ENCODE results near the gene BRD9. TPM values are rescaled to one million over a fixed set of nuclear protein-coding genes. Genes with fewer than 3 reads are reported as not detected.

The BRD9 gene
- total and polyA plus RNA-seq, 2 experiments from 2014 or later, result 18.2 to 30.6 TPM

DNA sequence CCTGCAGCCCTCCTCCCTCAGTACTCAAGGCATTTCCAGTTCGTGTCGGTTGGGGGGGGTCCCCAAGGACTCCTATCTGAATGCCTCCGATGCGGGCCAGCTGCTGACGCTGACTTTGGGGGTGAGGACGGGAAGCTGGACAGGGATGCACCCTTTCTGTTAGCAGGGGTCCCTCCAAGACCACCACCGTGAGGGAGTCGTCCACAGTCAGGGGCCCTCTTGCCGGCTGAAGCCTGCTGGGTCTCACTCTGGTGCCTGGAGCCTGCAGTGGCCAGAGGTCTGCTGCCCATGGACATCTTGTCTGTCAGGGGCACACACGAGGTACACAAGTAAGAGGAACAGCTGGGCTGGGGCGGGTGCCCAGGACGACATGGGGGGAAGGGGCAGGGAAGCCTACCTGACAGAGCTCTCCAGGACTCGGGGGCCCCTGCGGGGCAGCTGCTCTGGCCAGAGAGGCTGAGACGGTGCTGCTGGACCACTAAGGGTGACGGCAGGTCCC is 32.8 kb downstream of the BRD9 start:
- H3K27me3 ChIP-seq (replicated peaks; ENCODE audit: insufficient read depth), result no peaks in the 10 kb centered on the region
- no peak overlapping the region for H3K4me3 ChIP-seq
- no peak for DNase-seq
- H3K36me3 ChIP-seq (ENCODE audit: low read depth), result no peaks in the 10 kb centered on the region
- no peak for TF ChIP-seq EZH2phosphoT487 (IDR thresholded peaks at IDR 0.05; ENCODE audit: insufficient read depth, low read depth)
- TF ChIP-seq EZH2 (IDR thresholded peaks at IDR 0.05; ENCODE audit: insufficient read depth, poor library complexity, severe bottlenecking), result no peak
- no peak overlapping the region for H3K4me2 ChIP-seq (ENCODE audit: unreplicated experiment)
- no peak overlapping the region for H2AFZ ChIP-seq
- in situ Hi-C loops (cut with MboI), result no loop called here
- no peaks in the 10 kb centered on the region for H3K79me2 ChIP-seq (ENCODE audit: insufficient read depth)
- H3K27ac ChIP-seq, result no peak overlapping the region
- H3K9ac ChIP-seq, result no peak overlapping the region
- H4K20me1 ChIP-seq (ENCODE audit: insufficient read depth), result no peaks in the 10 kb centered on the region
- no peaks in the 10 kb centered on the region for H3K4me1 ChIP-seq (ENCODE audit: insufficient read depth)
- no peaks in the 10 kb centered on the region for H3F3A ChIP-seq (ENCODE audit: insufficient read depth)
- H3K9me3 ChIP-seq (ENCODE audit: low read depth), result no peaks in the 10 kb centered on the region
- no peaks in the 10 kb centered on the region for H3K9me2 ChIP-seq (ENCODE audit: insufficient read depth)
- 83 to 84% methylated on average over 14 to 16 of the region's 16 CpGs for WGBS, 2 experiments (ENCODE audit: low coverage in 1 of 2, low lambda C conversion rate in 2 of 2, missing lambda C conversion rate in 2 of 2)

DNA sequence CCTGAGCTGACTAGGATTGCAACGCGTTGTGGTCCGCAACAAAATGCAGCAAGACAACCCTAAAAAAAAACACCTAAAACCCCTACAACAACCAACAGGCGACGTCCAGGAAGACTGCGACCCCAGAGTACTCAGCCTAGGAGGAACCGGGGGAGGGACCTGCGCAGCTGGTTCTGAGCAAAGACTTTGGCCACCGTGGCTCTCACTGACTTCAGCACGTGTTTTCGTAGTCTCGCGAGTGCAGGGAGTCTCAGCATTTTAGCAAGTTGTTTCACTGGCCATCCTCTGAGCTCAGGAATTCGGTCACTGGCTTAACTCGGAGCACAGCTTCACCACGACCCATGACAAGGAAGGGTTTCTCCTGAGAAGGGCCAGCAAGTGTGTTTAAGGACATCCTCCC is 33.2 kb downstream of the BRD9 start:
- TF ChIP-seq EZH2phosphoT487 (IDR thresholded peaks at IDR 0.05; ENCODE audit: insufficient read depth, low read depth), result no peak
- TF ChIP-seq EZH2 (IDR thresholded peaks at IDR 0.05; ENCODE audit: insufficient read depth, poor library complexity, severe bottlenecking), result no peak
- Histone ChIP-seq H3K4me1 (ENCODE audit: insufficient read depth) (no peaks in the 10 kb centered on the region), H3F3A (ENCODE audit: insufficient read depth) (no peaks in the 10 kb centered on the region), H3K4me3 (no peak overlapping the region), H3K36me3 (ENCODE audit: low read depth) (no peaks in the 10 kb centered on the region), H4K20me1 (ENCODE audit: insufficient read depth) (no peaks in the 10 kb centered on the region), H3K4me2 (ENCODE audit: unreplicated experiment) (no peak overlapping the region), H3K9me2 (ENCODE audit: insufficient read depth) (no peaks in the 10 kb centered on the region), H2AFZ (no peak overlapping the region), H3K9ac (no peak overlapping the region), H3K79me2 (ENCODE audit: insufficient read depth) (no peaks in the 10 kb centered on the region), H3K9me3 (ENCODE audit: low read depth) (no peaks in the 10 kb centered on the region), H3K27ac (no peak overlapping the region), H3K27me3 (replicated peaks; ENCODE audit: insufficient read depth) (no peaks in the 10 kb centered on the region)
- in situ Hi-C loops (cut with MboI), result no loop called here
- DNase-seq, result no peak
- WGBS, 2 experiments (ENCODE audit: low coverage in 1 of 2, low lambda C conversion rate in 2 of 2, missing lambda C conversion rate in 2 of 2), result 82 to 83% methylated on average over 16 of the region's 16 CpGs

DNA sequence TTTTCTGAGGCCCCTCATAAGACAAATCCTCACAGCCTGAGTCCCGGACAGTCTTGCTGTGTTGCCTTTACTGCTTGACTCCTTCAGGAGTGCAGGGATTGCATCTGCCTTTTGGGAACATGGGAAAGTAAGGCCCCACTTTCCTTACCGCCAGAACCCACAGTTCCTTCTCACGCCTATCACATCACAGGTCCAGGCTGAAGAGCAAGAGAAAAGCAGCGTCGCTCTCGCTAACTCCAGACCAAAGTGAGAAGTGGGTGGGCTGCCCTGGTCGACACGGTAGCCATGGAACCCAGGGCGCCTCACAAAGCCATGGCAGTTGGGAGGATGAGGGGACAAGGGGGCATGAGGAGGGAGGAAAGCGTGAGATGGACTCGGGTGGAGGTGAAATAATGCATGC is 33.9 kb downstream of the BRD9 start:
- Histone ChIP-seq H3K4me2 (ENCODE audit: unreplicated experiment) (no peak overlapping the region), H3K27ac (no peak overlapping the region), H3K9ac (no peak overlapping the region), H4K20me1 (ENCODE audit: insufficient read depth) (no peaks in the 10 kb centered on the region), H3K9me2 (ENCODE audit: insufficient read depth) (no peaks in the 10 kb centered on the region), H3K9me3 (ENCODE audit: low read depth) (no peaks in the 10 kb centered on the region), H3K36me3 (ENCODE audit: low read depth) (no peaks in the 10 kb centered on the region), H3K4me1 (ENCODE audit: insufficient read depth) (no peaks in the 10 kb centered on the region), H2AFZ (no peak overlapping the region), H3K27me3 (replicated peaks; ENCODE audit: insufficient read depth) (no peaks in the 10 kb centered on the region), H3K79me2 (ENCODE audit: insufficient read depth) (no peaks in the 10 kb centered on the region), H3K4me3 (no peak overlapping the region), H3F3A (ENCODE audit: insufficient read depth) (no peaks in the 10 kb centered on the region)
- TF ChIP-seq EZH2phosphoT487 (IDR thresholded peaks at IDR 0.05; ENCODE audit: insufficient read depth, low read depth) (no peak), EZH2 (IDR thresholded peaks at IDR 0.05; ENCODE audit: insufficient read depth, poor library complexity, severe bottlenecking) (no peak)
- DNase-seq, result no peak
- 82 to 89% methylated on average over 10 to 11 of the region's 11 CpGs for WGBS, 2 experiments (ENCODE audit: low coverage in 1 of 2, low lambda C conversion rate in 2 of 2, missing lambda C conversion rate in 2 of 2)
- in situ Hi-C loops (cut with MboI), result no loop called here

DNA sequence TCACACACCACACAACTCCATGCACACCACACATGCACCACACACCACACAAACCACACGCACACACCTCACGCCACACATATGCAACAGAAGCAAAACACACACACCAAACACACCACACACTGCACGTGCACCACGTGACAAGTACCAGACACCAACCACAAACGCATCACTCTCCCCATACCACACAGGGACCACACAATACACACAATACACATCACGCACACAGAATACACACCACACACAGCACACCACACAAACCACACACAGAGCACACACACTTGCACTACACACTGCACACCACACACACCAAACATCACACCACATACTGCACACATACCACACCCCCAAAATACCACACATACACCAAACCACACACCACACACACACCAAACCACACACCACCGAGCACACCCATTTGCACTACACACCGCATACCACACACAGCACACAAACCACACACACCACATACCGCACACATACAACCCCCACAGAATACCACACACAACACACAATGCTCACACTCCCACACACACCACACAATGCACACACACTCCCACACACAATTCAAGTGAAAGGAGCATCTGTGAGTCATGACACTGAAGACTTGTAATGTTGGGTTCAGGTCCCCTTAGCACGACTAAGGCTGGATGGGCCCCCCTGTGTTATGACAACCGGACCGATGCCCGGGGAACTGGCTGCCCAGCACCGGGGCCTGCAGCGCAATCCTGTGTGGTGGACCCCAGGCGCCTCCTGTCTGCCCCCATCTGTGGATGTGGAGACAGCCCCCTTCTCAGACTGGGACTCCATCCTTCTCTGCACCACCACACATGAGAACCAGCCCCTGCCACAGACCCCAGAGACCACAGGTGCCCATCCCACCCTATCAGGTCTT is 35.8 kb downstream of the BRD9 start:
- H3K79me2 ChIP-seq (ENCODE audit: insufficient read depth), result no peaks in the 10 kb centered on the region
- DNase-seq, result no peak
- in situ Hi-C loops (cut with MboI), result no loop called here
- H3K27me3 ChIP-seq (replicated peaks; ENCODE audit: insufficient read depth), result peaks cover 4% of the 10 kb centered on the region; the same call in 1 of the 2 replicates
- TF ChIP-seq EZH2 (IDR thresholded peaks at IDR 0.05; ENCODE audit: insufficient read depth, poor library complexity, severe bottlenecking) (no peak), EZH2phosphoT487 (IDR thresholded peaks at IDR 0.05; ENCODE audit: insufficient read depth, low read depth) (no peak)
- H2AFZ ChIP-seq, result no peak overlapping the region
- no peak overlapping the region for H3K4me2 ChIP-seq (ENCODE audit: unreplicated experiment)
- H3K9me3 ChIP-seq (ENCODE audit: low read depth), result no peaks in the 10 kb centered on the region
- H3K9ac ChIP-seq, result no peak overlapping the region
- 85 to 86% methylated on average over 16 of the region's 16 CpGs for WGBS, 2 experiments (ENCODE audit: low coverage in 1 of 2, low lambda C conversion rate in 2 of 2, missing lambda C conversion rate in 2 of 2)
- no peak overlapping the region for H3K4me3 ChIP-seq
- no peaks in the 10 kb centered on the region for H3K36me3 ChIP-seq (ENCODE audit: low read depth)
- H3K9me2 ChIP-seq (ENCODE audit: insufficient read depth), result no peaks in the 10 kb centered on the region
- H3K4me1 ChIP-seq (ENCODE audit: insufficient read depth), result no peaks in the 10 kb centered on the region
- H3F3A ChIP-seq (ENCODE audit: insufficient read depth), result no peaks in the 10 kb centered on the region
- no peak overlapping the region for H3K27ac ChIP-seq
- H4K20me1 ChIP-seq (ENCODE audit: insufficient read depth), result no peaks in the 10 kb centered on the region
